Endodermal cell (in vitro differentiated cells): ENCODE data around the gene GLT1D1. TPM values are rescaled to one million over a fixed set of nuclear protein-coding genes. Genes with fewer than 3 reads are reported as not detected.

ENCODE experiments used
- DNase-seq: peaks from one replicate; pipeline ENCODE4 v3.0.0-alpha.2; 2017
- H3K27ac ChIP-seq: 2 replicates; pipeline ENCODE4 v1.5.1; 2013; ENCODE audit warnings: mild to moderate bottlenecking, low read depth, low read length, moderate library complexity
- H3K27me3 ChIP-seq: 2 replicates; pipeline ENCODE4 v1.6.1; 2013; ENCODE audit warnings: mild to moderate bottlenecking, low read length, moderate library complexity; ENCODE audit not compliant: insufficient read depth, control insufficient read depth, poor library complexity, severe bottlenecking
- H3K36me3 ChIP-seq: 2 replicates; pipeline ENCODE4 v1.7.0; 2013; ENCODE audit warnings: mild to moderate bottlenecking, low read length, moderate library complexity; ENCODE audit not compliant: control insufficient read depth, insufficient read depth
- H3K4me1 ChIP-seq: one replicate; pipeline ENCODE4 v1.7.0; 2013; ENCODE audit warnings: low read length; ENCODE audit not compliant: control insufficient read depth, insufficient read depth
- H3K4me3 ChIP-seq: 2 replicates; pipeline ENCODE4 v1.5.1; 2013; ENCODE audit warnings: mild to moderate bottlenecking, low read length, moderate library complexity
- H3K9ac ChIP-seq: 2 replicates; pipeline ENCODE4 v1.6.1; 2013; ENCODE audit warnings: mild to moderate bottlenecking, low read length, moderate library complexity; ENCODE audit not compliant: poor library complexity, severe bottlenecking; ENCODE audit errors: extremely low read depth
- H3K9me3 ChIP-seq: 2 replicates; pipeline ENCODE4 v1.6.1; 2013; ENCODE audit warnings: mild to moderate bottlenecking, low read length, moderate library complexity; ENCODE audit not compliant: control insufficient read depth
- H3K27ac Mint-ChIP-seq: 2 replicates; pipeline ENCODE4 v1.8.0; 2020; ENCODE audit warnings: mixed read lengths
- H3K27me3 Mint-ChIP-seq: 2 replicates; pipeline ENCODE4 v1.8.0; 2021; ENCODE audit warnings: mild to moderate bottlenecking, mixed read lengths; ENCODE audit not compliant: insufficient read depth
- H3K36me3 Mint-ChIP-seq: 2 replicates; pipeline ENCODE4 v1.8.0; 2020; ENCODE audit warnings: low read depth, mixed read lengths
- H3K4me1 Mint-ChIP-seq: 2 replicates; pipeline ENCODE4 v1.8.0; 2020; ENCODE audit warnings: mixed read lengths
- H3K4me3 Mint-ChIP-seq: 2 replicates; pipeline ENCODE4 v1.8.0; 2020; ENCODE audit warnings: mild to moderate bottlenecking, moderate library complexity, mixed read lengths
- H3K9me3 Mint-ChIP-seq: 2 replicates; pipeline ENCODE4 v1.8.0; 2020; ENCODE audit warnings: mild to moderate bottlenecking, mixed read lengths
- CTCF ChIP-seq: fragments of 200-600 bp; sonication (generic); conservative IDR thresholded peaks from 2 replicates; pipeline ENCODE4 v1.5.0; 2021; ENCODE audit warnings: antibody characterized with exemption, mild to moderate bottlenecking
- WGBS, 2 experiments: methylation state at CpG; one replicate each; pipeline versions ENCODE4 v1.1.5 to v1.1.7; 2013; ENCODE audit warnings: missing lambda C conversion rate in 2 of 2, mixed read lengths in 1 of 2; ENCODE audit not compliant: insufficient coverage in 1 of 2, insufficient read length in 1 of 2; 5-methylcytosine and 5-hydroxymethylcytosine counted together
- total RNA-seq, 2 donors: library from RNA; stranded (reverse); fragmentation: NEBNext Ultra II Directional in 1 of 2; extraction: Animal tissue kit (Norgen Biotek cat#: 25700) in 1 of 2; gene quantifications; 2 replicates in 1 of 2; 3 replicates in 1 of 2; pipeline ENCODE4 v1.2.1, GENCODE V29; 2021

Gene GLT1D1
- total RNA-seq, 2 donors from 2014 or later, result 23.8 to 25.4 TPM

GRCh38 chr12:128823216-128823915 is 29.9 kb upstream of the GLT1D1 start:
- H3K27me3 Mint-ChIP-seq, result no peaks in the 10 kb centered on the region
- no peak overlapping the region for H3K27ac Mint-ChIP-seq
- no peaks in the 10 kb centered on the region for H3K9me3 Mint-ChIP-seq
- Histone ChIP-seq H3K9me3 (no peaks in the 10 kb centered on the region), H3K27ac (peak overlapping the region; percentile 17), H3K4me3 (peak overlapping the region; percentile 88), H3K27me3 (no peaks in the 10 kb centered on the region), H3K36me3 (peaks cover 26% of the 10 kb centered on the region), H3K4me1 (peaks cover 5% of the 10 kb centered on the region), H3K9ac (peak overlapping the region; percentile 63)
- H3K4me1 Mint-ChIP-seq, result peaks cover 29% of the 10 kb centered on the region
- TF ChIP-seq CTCF, result no peak
- H3K36me3 Mint-ChIP-seq, result peaks cover 27% of the 10 kb centered on the region
- 0% methylated on average over 88 of the region's 88 CpGs; no CpG with 5 or more reads in 1 of the 2 experiments for WGBS, 2 experiments
- peak; percentile 91 for DNase-seq
- H3K4me3 Mint-ChIP-seq, result peak overlapping the region; percentile 85

GRCh38 chr12:128823916-128824839 is 29.1 kb upstream of the GLT1D1 start, which contains the start of gene SLC15A4:
TSS of gene SLC15A4 (minus strand) at chr12:128823958. CDS start at chr12:128823943, 15 bp downstream.
- Mint-ChIP-seq H3K27me3 (no peaks in the 10 kb centered on the region), H3K27ac (peak within 1 kb of the TSS; percentile 97), H3K9me3 (no peaks in the 10 kb centered on the region), H3K4me1 (peaks cover 25% of the 10 kb centered on the region), H3K36me3 (peaks cover 31% of the 10 kb centered on the region), H3K4me3 (peak within 1 kb of the TSS; percentile 85)
- Histone ChIP-seq H3K9me3 (no peaks in the 10 kb centered on the region), H3K27ac (peak within 1 kb of the TSS; percentile 96), H3K9ac (peak within 1 kb of the TSS; percentile 94), H3K36me3 (peaks cover 24% of the 10 kb centered on the region), H3K4me1 (peaks cover 3% of the 10 kb centered on the region), H3K27me3 (no peaks in the 10 kb centered on the region), H3K4me3 (peak within 1 kb of the TSS; percentile 92)
- 10 to 12% methylated on average over 38 to 63 of the region's 63 CpGs for WGBS, 2 experiments
- peak; percentile 100 for DNase-seq
- peak; percentile 53 for TF ChIP-seq CTCF

GRCh38 chr12:128825835-128826234 is 27.4 kb upstream of the GLT1D1 start:
- Histone ChIP-seq H3K4me1 (peaks cover 3% of the 10 kb centered on the region), H3K27ac (no peak overlapping the region), H3K9me3 (no peaks in the 10 kb centered on the region), H3K27me3 (no peaks in the 10 kb centered on the region), H3K4me3 (no peak overlapping the region), H3K9ac (no peak overlapping the region), H3K36me3 (peaks cover 10% of the 10 kb centered on the region)
- DNase-seq, result no peak
- Mint-ChIP-seq H3K4me1 (peaks cover 16% of the 10 kb centered on the region), H3K4me3 (no peak overlapping the region), H3K27ac (no peak overlapping the region), H3K27me3 (no peaks in the 10 kb centered on the region), H3K36me3 (peaks cover 23% of the 10 kb centered on the region), H3K9me3 (no peaks in the 10 kb centered on the region)
- WGBS, 2 experiments, result 91 to 92% methylated on average over 4 of the region's 4 CpGs
- no peak for TF ChIP-seq CTCF
